ENCODE data around the gene ZNF660.

DNA sequence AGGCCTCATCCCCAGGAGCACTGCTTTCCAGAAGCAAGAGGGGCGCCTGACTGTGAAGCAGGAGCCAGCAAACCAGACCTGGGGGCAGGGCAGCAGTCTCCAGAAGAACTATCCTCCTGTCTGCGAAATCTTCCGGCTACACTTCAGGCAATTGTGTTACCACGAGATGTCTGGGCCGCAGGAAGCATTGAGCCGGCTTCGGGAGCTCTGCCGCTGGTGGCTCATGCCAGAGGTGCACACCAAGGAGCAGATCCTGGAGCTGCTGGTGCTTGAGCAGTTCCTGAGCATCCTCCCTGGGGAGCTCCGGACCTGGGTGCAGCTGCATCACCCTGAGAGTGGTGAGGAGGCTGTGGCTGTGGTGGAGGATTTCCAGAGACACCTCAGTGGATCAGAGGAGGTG, 27.7 kb upstream of the ZNF660 start:
- TF ChIP-seq, protein P1, sequence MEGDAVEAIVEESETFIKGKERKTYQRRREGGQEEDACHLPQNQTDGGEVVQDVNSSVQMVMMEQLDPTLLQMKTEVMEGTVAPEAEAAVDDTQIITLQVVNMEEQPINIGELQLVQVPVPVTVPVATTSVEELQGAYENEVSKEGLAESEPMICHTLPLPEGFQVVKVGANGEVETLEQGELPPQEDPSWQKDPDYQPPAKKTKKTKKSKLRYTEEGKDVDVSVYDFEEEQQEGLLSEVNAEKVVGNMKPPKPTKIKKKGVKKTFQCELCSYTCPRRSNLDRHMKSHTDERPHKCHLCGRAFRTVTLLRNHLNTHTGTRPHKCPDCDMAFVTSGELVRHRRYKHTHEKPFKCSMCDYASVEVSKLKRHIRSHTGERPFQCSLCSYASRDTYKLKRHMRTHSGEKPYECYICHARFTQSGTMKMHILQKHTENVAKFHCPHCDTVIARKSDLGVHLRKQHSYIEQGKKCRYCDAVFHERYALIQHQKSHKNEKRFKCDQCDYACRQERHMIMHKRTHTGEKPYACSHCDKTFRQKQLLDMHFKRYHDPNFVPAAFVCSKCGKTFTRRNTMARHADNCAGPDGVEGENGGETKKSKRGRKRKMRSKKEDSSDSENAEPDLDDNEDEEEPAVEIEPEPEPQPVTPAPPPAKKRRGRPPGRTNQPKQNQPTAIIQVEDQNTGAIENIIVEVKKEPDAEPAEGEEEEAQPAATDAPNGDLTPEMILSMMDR (IDR thresholded peaks at IDR 0.05), result no peak
- no peak for TF ChIP-seq POLR2A (IDR thresholded peaks at IDR 0.05)

Measured in uterus (tissue), 2 donors.